Cortex of kidney (tissue), 1 donor: ENCODE measurements around the gene GSG1.
"Not testable (repeated sequence)": the region's sequence is repeated elsewhere in the genome, so short reads cannot be mapped to it uniquely, and the experiment has no call there.

Source experiments
- DNase-seq: peaks from one replicate; lab custom pipeline; 2025; lab: John Stamatoyannopoulos, UW

The GSG1 gene

DNA sequence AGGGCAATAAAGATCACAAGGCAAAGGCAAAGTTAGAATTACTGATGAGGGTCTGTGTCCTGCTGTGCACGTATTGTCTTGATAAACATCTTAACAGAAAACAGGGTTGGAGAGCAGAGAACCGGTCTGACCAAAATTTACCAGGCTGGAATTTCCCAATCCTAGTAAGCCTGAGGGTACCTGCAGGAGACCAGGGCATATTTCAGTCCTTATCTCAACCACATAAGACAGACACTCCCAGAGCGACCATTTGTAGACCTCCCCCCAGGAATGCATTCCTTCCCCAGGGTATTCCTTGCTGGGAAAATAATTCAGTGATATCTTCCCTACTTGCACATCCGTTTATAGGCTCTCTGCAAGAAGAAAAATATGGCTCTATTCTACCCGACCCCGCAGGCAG lies 49.9 kb downstream of the GSG1 start:
- DNase-seq, result not testable (repeated sequence)

- no peak for DNase-seq
Measured at GRCh38 chr12:13052421-13052820, 51.0 kb downstream of the GSG1 start.

DNA sequence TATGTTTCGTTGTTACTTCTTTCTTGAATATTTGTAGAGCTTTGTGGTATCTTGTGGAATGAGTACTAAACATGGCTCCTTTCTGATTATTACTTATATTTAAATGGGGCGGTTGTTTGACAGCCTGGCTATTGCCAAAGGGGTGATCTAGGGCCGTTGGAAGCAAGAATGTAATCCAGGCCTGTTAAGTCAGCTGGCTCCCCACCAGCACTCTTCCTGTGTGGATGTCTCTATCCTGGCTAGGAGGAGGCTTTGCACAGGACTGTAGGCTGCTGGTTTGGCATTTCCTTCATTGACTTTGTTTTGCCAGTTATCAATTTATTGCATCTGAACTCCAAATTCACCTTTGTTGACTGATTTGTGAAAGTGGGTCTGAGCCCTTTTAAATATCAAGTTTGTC lies 53.7 kb downstream of the GSG1 start:
- no peak for DNase-seq

- no peak for DNase-seq
Measured at GRCh38 chr12:13046964-13047363, 56.5 kb downstream of the GSG1 start.

DNA sequence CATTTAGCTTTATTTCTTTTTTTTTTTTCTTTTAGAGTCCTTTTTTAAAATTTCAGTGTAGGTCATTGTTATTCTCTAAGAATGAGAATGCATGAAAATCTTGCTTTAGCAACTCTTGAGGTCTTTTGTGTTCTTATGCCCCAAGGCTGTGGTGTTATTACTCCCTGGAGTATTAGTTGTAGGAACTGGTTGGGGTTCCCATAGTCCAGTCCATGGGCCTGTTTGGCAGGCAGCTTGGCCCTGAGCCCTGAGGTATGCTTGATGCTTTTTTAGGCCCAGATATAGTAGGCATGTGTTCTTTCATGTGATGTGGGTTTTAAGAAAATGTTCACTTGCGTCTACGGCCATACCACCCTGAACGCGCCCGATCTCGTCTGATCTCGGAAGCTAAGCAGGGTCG lies 57.7 kb downstream of the GSG1 start:
- DNase-seq, result no peak

DNA sequence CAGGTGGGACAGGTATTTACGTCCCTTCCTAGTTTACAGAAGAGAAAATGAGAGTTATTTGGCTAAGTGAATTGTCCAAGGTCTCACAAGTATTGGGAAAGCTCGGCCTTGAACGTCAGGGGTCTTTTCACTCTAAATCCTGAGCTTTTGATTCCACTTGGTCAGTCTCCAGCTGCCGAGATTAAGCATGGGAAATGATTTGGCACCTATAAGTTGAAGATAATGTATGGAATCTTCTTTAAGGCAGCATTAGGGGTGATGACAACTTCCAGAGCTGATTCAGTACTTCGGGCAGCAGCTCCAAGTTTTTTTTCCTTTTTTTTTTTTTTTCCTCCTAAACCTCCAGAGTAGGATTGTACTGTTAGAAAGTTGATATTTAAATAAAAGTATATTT lies 58.6 kb downstream of the GSG1 start:
- DNase-seq, result no peak

- no peak for DNase-seq
Measured at GRCh38 chr12:13044002-13044905, 59.2 kb downstream of the GSG1 start, which contains the start of gene FAM234B. Gene FAM234B (plus strand): TSS chr12:13044381. CDS start chr12:13044404, 23 bp downstream.

GRCh38 chr12:13042666-13043230 lies 60.7 kb downstream of the GSG1 start:
- DNase-seq, result no peak

- no peak for DNase-seq
Measured at GRCh38 chr12:13041224-13041623, 62.2 kb downstream of the GSG1 start.

GRCh38 chr12:13039328-13039956 lies 64.0 kb downstream of the GSG1 start:
- no peak for DNase-seq

- no peak for DNase-seq
Measured at GRCh38 chr12:13038491-13039161, 64.8 kb downstream of the GSG1 start.

- no peak for DNase-seq
Measured at GRCh38 chr12:13036881-13037280, 66.6 kb downstream of the GSG1 start.

DNA sequence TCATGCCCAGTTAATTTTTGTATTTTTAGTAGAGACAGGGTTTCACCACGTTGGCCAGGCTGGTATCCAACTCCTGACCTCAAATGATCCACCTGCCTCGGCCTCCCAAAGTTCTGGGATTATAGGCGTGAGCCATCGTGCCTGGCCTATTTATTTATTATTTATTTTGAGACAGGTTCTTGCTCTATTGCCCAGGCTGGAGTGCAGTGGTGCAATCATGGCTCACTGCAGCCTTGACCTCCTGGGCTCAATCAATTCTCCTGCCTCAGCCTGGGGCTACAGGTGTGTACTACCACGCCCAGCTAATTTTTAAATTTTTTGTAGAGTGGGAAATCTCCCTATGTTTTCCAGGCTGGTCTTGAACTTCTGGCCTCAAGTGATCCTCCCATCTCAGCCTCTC lies 68.1 kb downstream of the GSG1 start:
- DNase-seq, result not testable (repeated sequence)
